Peyer's patch (tissue), 4 donors: ENCODE measurements around the gene FILIP1L. TPM values are rescaled to one million over a fixed set of nuclear protein-coding genes. Genes with fewer than 3 reads are reported as not detected.

Experiments used
- DNase-seq, 3 donors: peaks; one replicate each; pipeline ENCODE4 v3.0.0-alpha.2; 2017 to 2019
- H3K27ac ChIP-seq, 4 donors: fragments of 200-600 bp; sonication (generic); one replicate each; pipeline ENCODE4 v1.5.1; 2016 to 2019
- H3K27me3 ChIP-seq, 2 donors: fragments of 200-600 bp; sonication (generic); one replicate each; pipeline ENCODE4 v1.5.1; 2019
- H3K36me3 ChIP-seq, 3 donors: fragments of 200-600 bp; sonication (generic); one replicate each; pipeline ENCODE4 v1.5.1; 2016 to 2019
- H3K4me1 ChIP-seq, 4 donors: fragments of 200-600 bp; sonication (generic); one replicate each; pipeline ENCODE4 v1.5.1; 2016 to 2019
- H3K4me3 ChIP-seq, 4 donors: fragments of 200-600 bp; sonication (generic); 1 replicate in 3 of 4; 2 replicates in 1 of 4; pipeline ENCODE4 v1.5.1; 2016 to 2019; ENCODE audit warnings: mild to moderate bottlenecking in 1 of 4
- H3K9me3 ChIP-seq, 4 donors: fragments of 200-600 bp; sonication (generic); one replicate each; pipeline ENCODE4 v1.5.1; 2016 to 2019; ENCODE audit warnings: mild to moderate bottlenecking in 1 of 4
- CTCF ChIP-seq, 6 experiments: fragments of 450-650 bp in 4 of 6; fragments of 200-600 bp in 2 of 6; sonication (generic) in 1 of 6; IDR thresholded peaks; one replicate each; pipeline ENCODE4 v1.5.1; 2017 to 2019; ENCODE audit warnings: antibody characterized with exemption in 6 of 6, mild to moderate bottlenecking in 3 of 6, moderate library complexity in 1 of 6
- POLR2A ChIP-seq, 2 donors: fragments of 450-650 bp; IDR thresholded peaks; one replicate each; pipeline ENCODE4 v1.5.1; 2017; ENCODE audit warnings: antibody characterized with exemption in 2 of 2, mild to moderate bottlenecking in 2 of 2, moderate library complexity in 2 of 2
- total RNA-seq, 4 donors: library from RNA; depleted of rRNA; stranded (reverse); fragments of >200 nt; gene quantifications; one replicate each; pipeline ENCODE4 v1.1.0, GENCODE V29; 2016

The FILIP1L gene
- total RNA-seq, 4 donors from 2014 or later, result 5.3 to 69.3 (median 13.1) TPM

- Histone ChIP-seq H3K4me3 (no peak overlapping the region), H3K27me3 (no peaks in the 10 kb centered on the region), H3K27ac (peak overlapping the region in 2 of 4 donors; percentile 35 to 56), H3K36me3 (no peaks in the 10 kb centered on the region), H3K4me1 (no peaks in the 10 kb centered on the region), H3K9me3 (no peaks in the 10 kb centered on the region)
- TF ChIP-seq CTCF (IDR thresholded peaks at IDR 0.05) (no peak), POLR2A (IDR thresholded peaks at IDR 0.05) (no peak)
- DNase-seq, result no peak
These were observed 147.5 kb downstream of the FILIP1L start for GRCh38 chr3:99966662-99967416.

- TF ChIP-seq POLR2A (IDR thresholded peaks at IDR 0.05), result no peak
- TF ChIP-seq CTCF (IDR thresholded peaks at IDR 0.05), result no peak
- H3K4me3 ChIP-seq, result no peak overlapping the region
- no peak for DNase-seq
- no peaks in the 10 kb centered on the region for H3K27me3 ChIP-seq
- H3K9me3 ChIP-seq, result no peaks in the 10 kb centered on the region
- peak overlapping the region in 1 of 4 donors; percentile 56 for H3K27ac ChIP-seq
- H3K4me1 ChIP-seq, result no peaks in the 10 kb centered on the region
- no peaks in the 10 kb centered on the region for H3K36me3 ChIP-seq
These were observed 148.5 kb downstream of the FILIP1L start for GRCh38 chr3:99965681-99966408.

- Histone ChIP-seq H3K27ac (no peak overlapping the region), H3K4me1 (no peaks in the 10 kb centered on the region)
- TF ChIP-seq CTCF (IDR thresholded peaks at IDR 0.05), result no peak
These were observed 149.2 kb downstream of the FILIP1L start for GRCh38 chr3:99965077-99965476.

GRCh38 chr3:99962703-99963102, 151.6 kb downstream of the FILIP1L start:
- Histone ChIP-seq H3K4me1 (no peaks in the 10 kb centered on the region), H3K9me3 (no peaks in the 10 kb centered on the region), H3K4me3 (no peak overlapping the region), H3K36me3 (no peaks in the 10 kb centered on the region), H3K27me3 (no peaks in the 10 kb centered on the region), H3K27ac (no peak overlapping the region)
- TF ChIP-seq POLR2A (IDR thresholded peaks at IDR 0.05), result no peak
- TF ChIP-seq CTCF (IDR thresholded peaks at IDR 0.05), result no peak
- no peak for DNase-seq

More at GRCh38 chr3:99965077-99965476, 149.2 kb downstream of the FILIP1L start:
- no peaks in the 10 kb centered on the region for H3K9me3 ChIP-seq
- DNase-seq, result no peak
- H3K4me3 ChIP-seq, result no peak overlapping the region
- no peaks in the 10 kb centered on the region for H3K36me3 ChIP-seq
- no peaks in the 10 kb centered on the region for H3K27me3 ChIP-seq

- H3K27me3 ChIP-seq, result no peaks in the 10 kb centered on the region
- no peaks in the 10 kb centered on the region for H3K9me3 ChIP-seq
- no peak for DNase-seq
- no peak overlapping the region for H3K27ac ChIP-seq
- no peak overlapping the region for H3K4me3 ChIP-seq
- H3K4me1 ChIP-seq, result no peaks in the 10 kb centered on the region
- H3K36me3 ChIP-seq, result no peaks in the 10 kb centered on the region
- no peak for TF ChIP-seq POLR2A (IDR thresholded peaks at IDR 0.05)
- no peak for TF ChIP-seq CTCF (IDR thresholded peaks at IDR 0.05)
These were observed 152.4 kb downstream of the FILIP1L start for GRCh38 chr3:99961756-99962515.
